ENCODE data around the gene MAST4. TPM values are rescaled to one million over a fixed set of nuclear protein-coding genes. Genes with fewer than 3 reads are reported as not detected.

The MAST4 gene
- total and polyA plus RNA-seq, 2 of the 4 experiments (the other 2 are of a cell fraction): 4.8 to 6.8 TPM

DNA sequence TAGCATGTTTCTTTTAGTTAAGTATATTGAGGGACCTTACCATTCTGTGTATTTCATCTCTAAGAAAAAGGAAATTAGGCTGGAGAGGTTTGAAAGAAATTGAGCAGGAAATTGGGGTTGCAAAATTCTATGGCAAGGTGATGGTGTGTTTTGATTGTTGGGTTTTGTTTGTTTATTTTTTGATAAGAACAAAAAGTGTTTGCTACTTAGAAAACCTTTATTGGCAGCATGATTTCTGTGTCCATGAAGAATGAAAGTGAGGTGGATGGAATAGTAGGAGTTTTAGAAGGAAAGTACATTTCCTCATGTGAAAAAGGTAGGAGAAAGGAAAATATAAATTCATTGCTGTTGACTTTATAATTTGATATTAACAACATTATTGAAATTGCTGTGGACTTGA, 433.3 kb downstream of the MAST4 start:
- ChIA-PET POLR2A (ENCODE audit: unreplicated experiment) (no interaction called here), CTCF (no interaction called here)

More for the DNA sequence above, 433.3 kb downstream of the MAST4 start:
- Histone ChIP-seq H2AFZ (replicated peaks; ENCODE audit: low read length, poor library complexity) (no peak overlapping the region), H2AK5ac (ENCODE audit: low read depth, low read length) (no peak overlapping the region), H3K9me3 (ENCODE audit: control insufficient read depth, insufficient read depth, low read length) (no peaks in the 10 kb centered on the region), H3K23ac (ENCODE audit: low read depth, low read length) (no peak overlapping the region), H4K20me1 (ENCODE audit: insufficient read depth, low read length) (peaks cover 3% of the 10 kb centered on the region; the same call in 1 of the 2 replicates), H3K4me2 (ENCODE audit: low read depth, low read length) (no peak overlapping the region), H4K5ac (ENCODE audit: low read depth, low read length) (no peak overlapping the region), H3K27ac (ENCODE audit: insufficient read depth, low read length) (no peak overlapping the region), H3K18ac (ENCODE audit: low read depth, low read length) (no peak overlapping the region), H2BK20ac (ENCODE audit: low read depth, low read length) (no peak overlapping the region), H4K8ac (ENCODE audit: low read depth in 2 of 2, low read length in 2 of 2) (no peak overlapping the region), H3K14ac (replicated peaks; ENCODE audit: low read depth, low read length) (no peak overlapping the region), H3K4ac (ENCODE audit: low read depth, low read length) (no peak overlapping the region), H3K9me1 (ENCODE audit: insufficient read depth, low read length) (0 out of 2 replicates have a peak, but pooled peaks cover 2% of the 10 kb centered on the region), H2BK120ac (ENCODE audit: low read depth, low read length) (no peak overlapping the region), H2BK5ac (ENCODE audit: low read depth, low read length, poor library complexity, severe bottlenecking) (no peak overlapping the region), H3K79me1 (ENCODE audit: low read depth in 1 of 2, low read length in 2 of 2) (peaks cover 18 to 25% of the 10 kb centered on the region in 2 experiments; a peak in 3 of 4 replicates), H3K4me3 (ENCODE audit: insufficient read depth, low read depth, low read length) (no peak overlapping the region), H3K27me3 (ENCODE audit: control insufficient read depth, insufficient read depth, low read length) (no peaks in the 10 kb centered on the region), H3K56ac (ENCODE audit: extremely low read depth, insufficient read depth, low read length) (no peak overlapping the region), H2AK9ac (replicated peaks; ENCODE audit: low read depth, low read length, poor library complexity) (no peak overlapping the region), H3K4me1 (ENCODE audit: control insufficient read depth, insufficient read depth, low read length) (peaks cover 10% of the 10 kb centered on the region), H2BK15ac (ENCODE audit: low read depth, low read length) (no peak overlapping the region), H3K36me3 (ENCODE audit: control insufficient read depth, insufficient read depth, low read length) (no peaks in the 10 kb centered on the region), H4K91ac (ENCODE audit: insufficient read depth, low read depth, low read length) (no peak overlapping the region), H3K9ac (ENCODE audit: low read depth, low read length) (no peak overlapping the region)
- in situ Hi-C loops (cut with MboI; ENCODE audit: low sequenced_read_pairs): no loop called here
- no peak for DNase-seq
- no TSS peak for BruUV-seq (replicated peaks)
- ATAC-seq (ENCODE audit: low read depth): no peak
- intact Hi-C loops (cut with micrococcal nuclease): no loop called here
- dilution Hi-C loops (cut with HindIII; ENCODE audit: low sequenced_read_pairs, unreplicated experiment): no loop called here
- TF ChIP-seq SMC3 (IDR thresholded peaks at IDR 0.05; ENCODE audit: low read depth, low read length) (no peak), CEBPB (IDR thresholded peaks at IDR 0.05; ENCODE audit: low read depth, low read length) (no peak), FOS (IDR thresholded peaks at IDR 0.05; ENCODE audit: low read depth, low read length) (no peak), RCOR1 (IDR thresholded peaks at IDR 0.05; ENCODE audit: insufficient replicate concordance, low read length) (no peak), CHD1 (IDR thresholded peaks at IDR 0.05; ENCODE audit: low read depth, low read length) (no peak), BHLHE40 (IDR thresholded peaks at IDR 0.05; ENCODE audit: low read depth, low read length) (no peak)

Measured in IMR-90 (cell line).